Ramos (cell line): Measurements from ENCODE around the gene PLEKHG4B.

ENCODE experiments used
- in situ Hi-C: fragments of 300-500 bp; cut with MboI; formaldehyde crosslinking; loops from one replicate; pipeline ENCODE4 v1.14.3; 2022; ENCODE audit warnings: low sequenced_read_pairs; ENCODE audit not compliant: unreplicated experiment

Gene PLEKHG4B

GRCh38 chr5:73768-74502 lies 18.0 kb upstream of the PLEKHG4B start:
- in situ Hi-C loops, result no loop called here

- in situ Hi-C loops, result no loop called here
Measured at GRCh38 chr5:74503-75109, 17.4 kb upstream of the PLEKHG4B start.

GRCh38 chr5:75331-76320 lies 16.3 kb upstream of the PLEKHG4B start:
- in situ Hi-C loops, result no loop called here

- in situ Hi-C loops, result no loop called here
Measured at GRCh38 chr5:76358-77169, 15.4 kb upstream of the PLEKHG4B start.

- in situ Hi-C loops, result no loop called here
Measured at GRCh38 chr5:77170-77501, 14.8 kb upstream of the PLEKHG4B start.

- in situ Hi-C loops, result no loop called here
Measured at GRCh38 chr5:77546-77945, 14.4 kb upstream of the PLEKHG4B start.

DNA sequence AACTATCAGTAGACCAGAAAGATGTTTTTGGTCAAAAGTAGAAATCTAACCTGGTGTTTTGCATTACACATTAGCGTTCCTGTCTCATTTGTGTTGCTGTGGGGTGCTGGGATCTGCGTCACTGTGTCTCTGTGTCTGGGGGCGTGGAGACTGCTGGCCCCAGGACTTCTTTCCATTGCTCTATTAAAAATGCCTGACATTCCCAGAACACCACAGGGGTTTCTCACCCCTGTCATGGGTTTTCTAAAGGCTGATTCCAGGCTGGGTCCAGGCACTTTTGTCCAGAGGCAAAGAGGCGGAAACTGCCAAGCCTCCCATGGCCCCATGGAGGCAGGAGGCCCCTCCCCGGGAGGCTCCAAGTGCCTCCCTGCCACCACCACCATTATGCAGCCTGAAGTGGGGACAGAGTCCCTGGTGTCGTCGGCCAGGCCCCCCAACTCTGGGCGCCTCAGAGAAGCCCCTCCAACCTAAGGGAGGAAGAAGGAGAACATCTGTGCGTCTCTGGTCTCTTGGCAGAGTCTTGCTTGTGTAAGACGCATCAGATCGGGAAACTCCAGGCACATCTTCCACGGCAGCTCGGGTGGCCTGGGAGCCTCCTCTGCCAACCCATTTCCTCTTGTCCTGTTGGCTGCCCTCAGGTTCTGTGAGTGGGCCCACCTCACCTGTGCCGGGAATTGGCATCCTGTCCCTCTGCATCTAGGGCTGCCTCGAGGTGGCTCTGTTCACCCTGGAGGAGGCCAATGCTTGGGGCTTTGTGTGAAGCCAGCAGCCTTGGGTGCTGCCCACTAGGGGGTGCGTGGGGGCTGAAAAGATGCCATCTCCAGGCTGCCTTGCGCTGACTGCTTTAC lies 13.8 kb upstream of the PLEKHG4B start:
- in situ Hi-C loops, result no loop called here

- in situ Hi-C loops, result no loop called here
Measured at GRCh38 chr5:78805-79149, 13.2 kb upstream of the PLEKHG4B start.

DNA sequence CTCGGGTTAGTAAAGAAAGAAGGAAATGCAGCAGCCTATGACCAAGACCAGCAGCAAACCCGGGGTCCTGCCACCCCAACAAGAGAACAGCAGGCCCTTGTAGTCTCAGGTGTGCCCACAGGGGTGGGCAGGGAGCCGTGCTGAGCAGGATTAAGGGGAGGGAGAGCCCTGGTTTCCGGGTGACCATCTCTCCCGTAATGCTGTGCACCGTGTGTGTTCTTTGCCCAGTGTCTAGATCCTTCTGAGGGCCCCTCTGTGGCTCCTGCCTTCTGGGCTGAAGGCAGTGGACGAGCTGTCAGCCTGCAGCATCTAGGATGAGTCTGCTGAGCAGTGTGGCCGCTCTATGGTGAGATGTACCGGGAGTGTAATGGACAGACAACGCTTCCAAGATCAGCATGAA lies 12.7 kb upstream of the PLEKHG4B start:
- in situ Hi-C loops, result no loop called here

DNA sequence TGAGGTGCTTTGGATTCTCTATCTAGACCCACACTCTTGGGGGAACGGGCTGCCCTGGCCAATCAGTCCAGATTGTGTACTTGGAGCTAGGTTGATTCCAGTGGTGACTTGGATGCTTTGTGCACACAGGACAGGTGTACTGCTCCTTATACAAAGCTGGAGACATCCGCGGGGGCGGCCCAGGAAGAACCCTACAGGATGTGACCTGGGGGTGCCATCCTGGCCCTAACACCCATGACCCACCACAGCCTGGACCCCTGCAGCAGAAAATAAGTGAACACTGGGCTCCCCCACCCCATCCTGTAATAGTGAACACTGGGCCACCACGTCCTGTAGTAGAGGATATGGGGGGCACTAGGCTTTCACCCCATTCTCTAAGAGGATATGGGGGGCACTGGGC lies 12.1 kb upstream of the PLEKHG4B start:
- in situ Hi-C loops, result no loop called here

- in situ Hi-C loops, result no loop called here
Measured at GRCh38 chr5:81391-82021, 10.5 kb upstream of the PLEKHG4B start.

GRCh38 chr5:82097-82496 lies 9.9 kb upstream of the PLEKHG4B start:
- in situ Hi-C loops, result no loop called here

GRCh38 chr5:82570-82969 lies 9.4 kb upstream of the PLEKHG4B start:
- in situ Hi-C loops, result no loop called here

- in situ Hi-C loops, result no loop called here
Measured at GRCh38 chr5:83029-83428, 8.9 kb upstream of the PLEKHG4B start.

GRCh38 chr5:85334-85995 lies 6.5 kb upstream of the PLEKHG4B start:
- in situ Hi-C loops, result no loop called here

DNA sequence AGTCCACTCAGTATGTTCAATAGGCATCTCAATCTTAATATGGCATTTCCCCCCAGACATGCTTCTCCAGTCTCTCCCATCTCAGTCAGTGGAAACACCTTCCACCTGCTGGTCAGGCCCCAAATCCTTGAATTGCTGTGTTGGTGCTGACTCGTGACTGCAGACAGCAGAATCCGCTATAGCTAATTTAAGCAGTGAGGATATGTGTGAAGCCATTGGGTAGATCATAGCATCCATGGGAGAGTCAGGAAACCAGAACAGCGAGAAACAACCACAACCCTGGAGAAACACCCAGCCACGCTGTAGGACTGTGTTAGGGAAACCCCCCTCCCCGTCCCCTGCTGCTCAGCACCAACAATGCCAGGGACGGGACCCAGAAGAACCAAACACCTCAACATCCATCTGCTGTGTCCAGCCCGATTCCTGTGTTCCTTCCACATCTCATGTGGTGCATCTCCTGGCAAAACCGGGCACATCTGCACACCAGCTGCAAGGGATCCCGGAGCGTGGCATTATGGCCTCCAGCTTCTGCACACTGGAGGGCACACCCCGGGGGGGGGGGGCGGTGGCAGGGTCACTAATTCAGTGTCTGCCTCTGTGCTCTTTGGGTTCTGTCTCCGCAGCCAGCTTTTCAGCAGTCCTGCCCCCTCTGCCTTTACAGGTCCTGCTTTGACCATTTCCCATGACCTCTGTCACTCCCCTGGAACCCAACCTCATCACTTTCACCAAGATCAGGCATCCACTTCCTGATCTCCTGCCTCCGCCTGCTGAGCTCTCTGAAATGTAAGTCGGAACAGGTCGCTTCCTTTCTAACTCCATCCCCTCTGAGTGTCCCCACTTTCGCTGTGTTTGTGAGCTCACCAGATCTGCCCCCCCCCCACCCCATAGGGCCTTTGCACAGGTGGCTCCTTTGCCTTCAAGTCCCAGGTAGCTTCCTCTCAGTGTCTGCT lies 2.4 kb upstream of the PLEKHG4B start:
- in situ Hi-C loops, result no loop called here
